GM12801 (cell line): ENCODE data around the gene RGS6.

Experiments used
- CTCF ChIP-seq: IDR thresholded peaks from one replicate; pipeline ENCODE4 v1.5.1; 2011; ENCODE audit warnings: control low read depth; ENCODE audit not compliant: insufficient read length; ENCODE audit errors: extremely low read depth

RGS6 gene

GRCh38 chr14:72589652-72590051 is 657.4 kb downstream of the RGS6 start:
- no peak for TF ChIP-seq CTCF

- TF ChIP-seq CTCF = no peak
Observed at GRCh38 chr14:72590577-72590976, 658.3 kb downstream of the RGS6 start.

- TF ChIP-seq CTCF = no peak
Observed at GRCh38 chr14:72591391-72591790, 659.2 kb downstream of the RGS6 start.

GRCh38 chr14:72594099-72594901 is 662.1 kb downstream of the RGS6 start:
- TF ChIP-seq CTCF = no peak

- TF ChIP-seq CTCF = no peak
Observed at GRCh38 chr14:72595152-72595862, 663.1 kb downstream of the RGS6 start.

GRCh38 chr14:72597252-72598233 is 665.3 kb downstream of the RGS6 start:
- TF ChIP-seq CTCF = no peak

GRCh38 chr14:72598306-72598705 is 666.1 kb downstream of the RGS6 start:
- no peak for TF ChIP-seq CTCF
